ENCODE data around the gene PTPN3.
"Not testable (repeated sequence)": the region's sequence is repeated elsewhere in the genome, so short reads cannot be mapped to it uniquely, and the experiment has no call there.

PTPN3 gene, protein sequence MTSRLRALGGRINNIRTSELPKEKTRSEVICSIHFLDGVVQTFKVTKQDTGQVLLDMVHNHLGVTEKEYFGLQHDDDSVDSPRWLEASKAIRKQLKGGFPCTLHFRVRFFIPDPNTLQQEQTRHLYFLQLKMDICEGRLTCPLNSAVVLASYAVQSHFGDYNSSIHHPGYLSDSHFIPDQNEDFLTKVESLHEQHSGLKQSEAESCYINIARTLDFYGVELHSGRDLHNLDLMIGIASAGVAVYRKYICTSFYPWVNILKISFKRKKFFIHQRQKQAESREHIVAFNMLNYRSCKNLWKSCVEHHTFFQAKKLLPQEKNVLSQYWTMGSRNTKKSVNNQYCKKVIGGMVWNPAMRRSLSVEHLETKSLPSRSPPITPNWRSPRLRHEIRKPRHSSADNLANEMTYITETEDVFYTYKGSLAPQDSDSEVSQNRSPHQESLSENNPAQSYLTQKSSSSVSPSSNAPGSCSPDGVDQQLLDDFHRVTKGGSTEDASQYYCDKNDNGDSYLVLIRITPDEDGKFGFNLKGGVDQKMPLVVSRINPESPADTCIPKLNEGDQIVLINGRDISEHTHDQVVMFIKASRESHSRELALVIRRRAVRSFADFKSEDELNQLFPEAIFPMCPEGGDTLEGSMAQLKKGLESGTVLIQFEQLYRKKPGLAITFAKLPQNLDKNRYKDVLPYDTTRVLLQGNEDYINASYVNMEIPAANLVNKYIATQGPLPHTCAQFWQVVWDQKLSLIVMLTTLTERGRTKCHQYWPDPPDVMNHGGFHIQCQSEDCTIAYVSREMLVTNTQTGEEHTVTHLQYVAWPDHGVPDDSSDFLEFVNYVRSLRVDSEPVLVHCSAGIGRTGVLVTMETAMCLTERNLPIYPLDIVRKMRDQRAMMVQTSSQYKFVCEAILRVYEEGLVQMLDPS

DNA sequence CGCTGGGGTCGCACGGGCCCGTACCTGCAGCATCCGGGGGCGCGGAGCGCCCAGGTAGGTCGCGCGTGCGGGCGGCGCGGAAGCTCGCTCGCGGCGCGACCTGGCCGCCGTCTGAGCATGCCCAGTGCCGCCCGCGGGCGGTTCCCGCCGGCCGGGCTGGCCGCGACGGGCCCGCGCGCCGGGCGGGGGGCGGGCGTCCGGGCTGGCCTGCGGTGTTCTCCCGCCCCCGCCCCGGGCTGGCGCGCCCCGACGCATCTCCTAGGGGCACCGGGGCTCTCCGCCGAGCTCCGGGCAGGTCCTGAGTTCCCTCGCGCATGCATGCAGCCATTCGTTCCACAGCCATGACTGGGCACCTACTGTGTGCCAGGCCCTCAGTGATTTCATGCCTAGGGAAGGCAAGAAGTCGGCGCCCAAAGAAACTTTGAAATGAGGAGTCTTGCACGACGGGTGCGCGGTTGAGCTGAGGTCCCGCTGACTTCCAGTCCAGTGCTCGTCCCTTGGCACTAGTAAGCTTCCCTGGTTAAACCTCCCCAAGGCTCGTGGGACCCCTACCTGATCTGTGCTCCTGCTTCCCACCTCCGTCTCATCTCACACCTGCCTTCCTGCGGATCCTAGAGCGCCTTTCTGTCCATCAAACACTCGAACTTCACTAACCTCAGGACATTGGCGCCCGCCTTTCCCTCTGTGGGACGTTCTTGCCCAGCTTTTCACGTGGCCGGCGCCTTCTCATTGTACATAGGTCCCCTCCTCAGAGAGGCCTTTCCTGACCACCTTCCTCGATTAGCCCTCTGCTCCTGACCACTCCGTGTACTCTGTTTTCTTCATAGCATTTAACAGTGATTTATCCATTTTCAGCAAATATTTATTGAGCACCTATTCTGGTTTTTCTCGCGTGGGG, at the start of gene PTPN3:
PTPN3 (minus strand) TSS at position 113 of the 898 bp plus-strand sequence. CDS start 34,873 bp downstream, outside the sequence.
- no peak for DNase-seq (ENCODE audit: low read depth)

DNA sequence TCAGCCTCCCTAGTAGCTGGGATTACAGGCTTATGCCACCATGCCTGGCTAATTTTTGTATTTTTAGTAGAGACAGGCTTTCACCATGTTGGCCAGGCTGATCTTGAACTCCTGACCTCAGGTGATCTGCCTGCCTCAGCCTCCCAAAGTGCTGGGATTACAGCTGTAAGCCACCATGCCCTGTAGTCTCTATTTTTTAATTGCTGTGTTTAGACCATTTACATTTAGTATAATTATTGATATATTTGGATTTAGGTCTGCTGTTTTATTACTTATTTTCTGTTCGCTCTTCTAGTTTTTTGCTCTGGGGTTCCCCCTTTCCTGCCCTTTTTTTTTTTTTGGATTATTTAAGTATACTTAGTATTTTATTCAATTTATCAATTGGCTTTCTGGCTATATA, 46.8 kb upstream of the PTPN3 start:
- not testable (repeated sequence) for DNase-seq (ENCODE audit: low read depth)

DNA sequence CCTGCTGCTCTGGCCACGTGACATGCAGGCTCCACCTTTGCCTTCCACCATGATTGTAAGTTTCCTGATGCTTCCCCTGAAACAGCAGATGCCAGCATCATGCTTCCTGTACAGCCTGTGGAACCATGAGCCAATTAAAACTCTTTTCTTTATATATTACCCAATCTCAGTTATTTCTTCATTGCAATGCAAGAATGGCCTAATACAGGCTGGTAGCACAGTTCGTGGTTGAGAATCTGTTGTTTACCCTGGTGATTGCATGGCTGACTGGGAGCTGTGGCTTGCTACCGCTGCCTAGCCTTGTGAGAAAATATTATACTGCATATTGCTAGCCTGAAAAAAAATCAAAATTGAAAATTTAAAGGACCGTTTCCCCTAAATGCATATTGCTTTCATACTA, 44.8 kb upstream of the PTPN3 start:
- DNase-seq (ENCODE audit: low read depth): no peak

DNA sequence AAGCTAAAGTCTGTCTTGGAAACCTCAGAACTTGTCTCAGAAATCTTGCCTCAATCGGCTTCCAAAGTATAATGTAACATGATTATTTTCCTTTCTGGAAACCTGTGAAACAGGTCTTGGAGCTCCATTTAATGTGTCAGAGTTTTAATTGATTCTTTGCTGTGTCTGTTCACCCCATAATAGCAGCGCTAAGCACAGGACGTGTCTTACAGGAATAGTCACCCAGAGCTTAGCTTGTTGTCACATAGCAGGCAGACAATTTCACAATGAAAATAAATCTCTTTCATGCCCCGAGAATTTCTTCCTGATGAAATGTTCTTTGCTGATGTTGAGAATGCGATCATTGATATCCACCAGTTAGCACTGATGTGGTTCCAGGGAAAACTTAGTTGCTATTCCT, 40.2 kb upstream of the PTPN3 start:
- DNase-seq (ENCODE audit: low read depth): no peak

DNA sequence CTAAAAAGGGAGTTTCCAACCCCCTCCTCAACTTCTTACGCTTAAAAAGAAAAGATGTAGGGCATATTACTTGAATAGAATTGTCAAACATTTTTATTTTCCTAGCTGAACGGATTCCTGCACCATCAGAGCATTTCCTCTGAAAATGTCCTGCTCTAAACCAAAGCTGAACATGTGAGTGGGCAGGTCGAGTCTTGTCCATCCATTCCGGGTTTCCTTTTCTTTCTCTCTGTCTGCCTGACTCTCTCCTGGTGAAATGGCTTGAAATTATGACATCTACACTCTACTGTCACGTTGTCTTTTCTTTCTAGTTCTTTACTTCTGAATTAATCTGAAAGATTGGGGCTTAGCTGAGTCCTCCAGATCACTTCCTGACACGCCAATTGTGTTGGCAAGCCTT, 39.2 kb upstream of the PTPN3 start:
- no peak for DNase-seq (ENCODE audit: low read depth)

DNA sequence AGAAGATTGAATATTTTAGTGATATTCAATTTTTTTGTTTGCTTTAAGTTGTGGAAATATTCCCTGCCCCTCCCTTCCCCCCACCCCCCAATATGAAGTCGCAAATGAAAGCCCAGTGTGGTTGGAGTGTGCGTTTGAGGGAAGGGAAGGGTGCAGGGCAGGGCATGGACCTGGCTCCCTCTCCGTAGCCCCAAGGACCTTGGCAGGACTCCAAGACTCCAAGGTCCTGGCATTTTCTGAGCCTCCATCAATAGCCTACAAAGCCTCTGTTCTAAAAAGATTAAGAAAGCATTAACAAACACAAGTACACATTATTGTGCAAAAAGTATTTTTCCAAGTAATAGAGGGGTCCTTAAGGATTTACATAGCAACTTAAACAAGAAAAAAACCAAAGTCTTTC, 38.8 kb upstream of the PTPN3 start:
- DNase-seq (ENCODE audit: low read depth): no peak

DNA sequence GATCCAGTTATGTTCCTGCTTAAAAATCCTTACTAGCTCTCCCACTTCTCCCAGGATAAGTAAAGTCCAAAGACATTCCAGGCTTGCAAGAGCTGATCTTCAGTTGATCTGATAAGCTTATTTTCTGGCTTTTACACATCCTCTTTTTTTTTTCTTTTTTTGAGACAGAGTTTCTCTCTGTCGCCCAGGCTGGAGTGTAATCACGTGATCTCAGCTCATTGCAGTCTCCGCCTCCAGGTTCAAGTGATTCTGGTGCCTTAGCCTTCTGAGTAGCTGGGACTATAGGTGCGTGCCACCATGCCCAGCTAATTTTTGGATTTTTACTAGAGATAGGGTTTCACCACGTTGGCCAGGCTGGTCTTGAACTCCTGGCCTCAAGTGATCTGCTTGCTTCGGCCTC, 37.3 kb upstream of the PTPN3 start:
- DNase-seq (ENCODE audit: low read depth): no peak

DNA sequence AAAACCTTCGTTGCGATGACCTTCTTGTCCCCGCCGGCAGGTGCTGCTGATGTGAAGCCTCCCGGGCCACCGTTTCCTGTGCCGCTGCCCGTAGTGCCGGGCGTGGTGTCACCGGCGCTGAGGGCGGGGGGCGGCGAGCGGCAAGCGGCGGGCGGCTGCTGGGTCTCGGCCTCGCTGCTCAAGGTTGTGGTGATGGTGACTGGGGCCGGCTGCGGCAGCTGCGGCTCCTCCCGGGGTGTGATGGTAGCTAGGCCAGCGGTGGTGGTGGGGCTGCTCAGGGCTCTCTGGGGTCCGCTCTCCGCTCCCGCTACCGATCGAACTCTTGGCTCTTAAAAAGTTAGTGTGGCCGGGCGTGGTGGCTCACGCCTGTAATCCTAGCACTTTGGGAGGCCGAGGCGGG, 36.0 kb upstream of the PTPN3 start:
- no peak for DNase-seq (ENCODE audit: low read depth)

DNA sequence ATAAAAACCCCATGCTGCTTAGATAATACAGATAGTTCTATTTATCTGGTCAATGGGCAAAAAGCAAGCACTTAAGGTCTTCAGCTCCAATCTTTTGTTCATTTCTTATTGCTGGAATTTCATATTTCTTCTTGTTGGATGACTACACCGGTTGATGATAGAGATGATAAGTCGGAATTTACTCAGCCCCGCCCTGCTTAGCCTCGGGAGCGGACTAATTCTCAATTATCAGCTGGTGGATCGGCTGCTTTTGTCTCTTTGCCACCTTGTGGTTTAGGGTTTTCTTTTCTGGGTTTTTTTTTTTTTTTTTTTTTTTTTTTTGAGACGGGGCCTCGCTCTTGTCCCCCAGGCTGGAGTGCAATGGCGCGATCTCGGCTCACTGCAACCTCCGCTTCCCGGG, 34.5 kb upstream of the PTPN3 start:
- not testable (repeated sequence) for DNase-seq (ENCODE audit: low read depth)

DNA sequence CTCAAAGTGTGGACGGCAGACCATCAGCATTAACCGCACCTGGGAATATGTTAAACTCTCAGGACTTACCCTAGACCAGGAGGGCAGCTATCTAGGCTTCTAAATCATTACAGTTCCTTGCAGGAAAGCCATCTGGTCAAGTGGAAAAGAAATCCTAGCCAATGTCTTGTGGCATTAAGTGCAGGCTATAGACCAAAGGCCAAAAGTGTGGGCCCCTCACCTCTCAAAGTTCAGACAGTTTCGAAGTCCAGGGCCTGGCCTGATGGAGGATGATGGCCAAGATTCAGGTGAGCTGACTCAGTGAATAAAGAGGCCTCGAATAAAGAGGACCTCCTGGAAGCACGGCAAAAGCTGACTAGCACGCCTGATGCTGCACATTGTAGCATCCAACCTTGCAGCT, 24.0 kb upstream of the PTPN3 start:
- DNase-seq (ENCODE audit: low read depth): no peak

DNA sequence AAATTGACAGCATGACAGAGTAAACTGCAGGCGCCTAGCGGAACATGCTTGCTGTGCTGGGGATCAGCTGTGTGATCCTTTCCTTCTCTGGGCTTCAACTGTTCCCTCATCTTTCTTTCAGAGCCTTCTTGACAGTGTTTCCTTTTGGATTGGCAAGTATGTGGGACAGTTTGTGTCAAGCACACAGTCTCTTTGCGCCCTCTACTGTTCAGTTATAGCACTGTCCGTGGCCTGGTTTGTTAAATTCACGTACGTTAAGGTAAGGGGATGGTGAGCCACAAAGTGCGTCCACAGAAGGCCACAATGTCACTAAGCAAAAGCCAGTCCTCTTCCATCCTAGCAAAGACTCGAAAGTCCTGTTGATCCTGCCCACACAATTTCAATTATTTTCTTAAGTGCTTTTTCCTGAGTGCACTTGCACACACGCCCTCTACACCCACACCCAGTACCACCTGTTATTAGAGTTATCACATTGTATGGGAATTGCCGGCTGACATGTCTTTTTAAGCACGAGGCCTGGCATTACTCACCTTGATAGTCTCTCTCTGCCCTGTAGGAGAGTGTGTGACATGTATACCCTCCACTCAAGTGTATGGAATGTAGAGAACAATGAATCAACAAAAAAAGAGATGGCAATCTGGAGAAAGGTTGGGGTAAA, 22.5 kb upstream of the PTPN3 start:
- peak; percentile 0 for DNase-seq (ENCODE audit: low read depth)

DNA sequence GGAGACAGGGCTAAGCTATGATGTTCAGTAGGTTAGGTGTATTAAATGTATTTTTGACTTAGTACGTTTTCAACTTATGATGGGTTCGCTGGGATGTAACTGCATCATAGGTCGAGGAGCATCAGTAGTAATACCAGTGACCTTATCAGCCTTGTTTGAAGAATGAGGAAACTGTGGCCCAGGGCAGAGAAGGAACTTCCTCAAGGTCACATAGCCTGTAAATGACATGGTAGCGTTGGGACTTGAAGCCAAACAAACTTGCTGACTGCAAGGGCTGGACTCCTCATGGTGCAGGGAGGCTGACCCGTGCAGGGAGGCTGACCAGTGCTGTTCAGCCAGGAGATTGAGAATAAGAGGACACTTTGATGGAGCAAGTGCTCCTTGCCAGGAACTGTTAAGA, 21.3 kb upstream of the PTPN3 start:
- DNase-seq (ENCODE audit: low read depth): no peak

DNA sequence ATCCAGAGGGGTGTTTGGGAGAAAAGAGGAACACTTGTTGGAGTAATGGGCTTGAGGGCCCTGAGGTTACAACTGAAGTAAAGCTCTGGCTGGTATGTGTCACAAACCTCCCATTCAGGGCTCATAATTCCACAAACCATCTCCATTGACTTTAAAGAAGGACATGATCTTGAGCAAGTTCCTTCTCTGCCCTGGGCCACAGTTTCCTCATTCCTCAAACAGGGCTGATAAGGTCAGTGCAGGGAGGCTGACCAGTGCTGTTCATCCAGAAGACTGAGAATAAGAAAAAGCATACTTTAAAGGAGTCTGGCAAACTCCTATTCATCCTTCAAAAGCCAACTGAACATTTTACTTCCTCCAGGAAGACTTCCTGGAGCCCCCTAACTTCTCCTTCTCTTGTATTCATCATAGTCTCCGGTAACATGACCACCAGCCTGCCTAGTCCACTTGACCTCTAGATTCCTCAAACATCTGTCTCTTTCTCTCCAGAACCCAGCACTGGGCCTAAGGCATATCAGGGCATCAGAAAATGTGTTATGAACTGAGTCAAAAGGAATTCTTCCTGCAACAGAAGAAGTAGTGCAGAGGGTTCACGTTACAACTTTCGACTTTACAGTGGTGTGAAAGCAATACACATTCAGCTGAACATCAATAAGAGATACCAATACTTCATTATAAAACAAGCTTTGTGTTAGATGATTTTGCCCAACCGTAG, 20.7 kb upstream of the PTPN3 start:
- no peak for DNase-seq (ENCODE audit: low read depth)

DNA sequence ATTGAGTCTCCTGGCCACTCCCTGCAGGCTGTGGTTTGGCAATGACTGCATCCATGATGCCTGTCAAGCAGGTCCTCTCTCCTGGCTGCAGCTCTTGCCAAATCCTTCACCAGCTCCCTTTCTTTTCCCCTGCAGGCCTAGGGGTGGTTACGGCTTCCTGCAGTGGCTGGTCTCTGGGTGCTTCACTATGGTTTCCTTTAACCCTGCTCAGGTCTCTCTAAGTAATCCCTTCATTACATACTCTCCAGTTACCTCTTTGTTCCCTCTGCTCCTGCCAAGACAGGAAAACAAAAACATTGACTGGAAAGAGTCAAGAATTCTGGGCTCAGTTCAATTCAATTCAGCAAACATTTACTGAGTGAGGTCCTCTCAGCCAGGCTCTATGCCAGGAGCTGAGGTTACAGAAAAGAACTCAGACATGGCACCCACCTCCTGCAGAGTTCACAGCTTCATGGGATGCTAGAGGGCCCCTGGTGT, 19.8 kb upstream of the PTPN3 start:
- DNase-seq (ENCODE audit: low read depth): no peak

DNA sequence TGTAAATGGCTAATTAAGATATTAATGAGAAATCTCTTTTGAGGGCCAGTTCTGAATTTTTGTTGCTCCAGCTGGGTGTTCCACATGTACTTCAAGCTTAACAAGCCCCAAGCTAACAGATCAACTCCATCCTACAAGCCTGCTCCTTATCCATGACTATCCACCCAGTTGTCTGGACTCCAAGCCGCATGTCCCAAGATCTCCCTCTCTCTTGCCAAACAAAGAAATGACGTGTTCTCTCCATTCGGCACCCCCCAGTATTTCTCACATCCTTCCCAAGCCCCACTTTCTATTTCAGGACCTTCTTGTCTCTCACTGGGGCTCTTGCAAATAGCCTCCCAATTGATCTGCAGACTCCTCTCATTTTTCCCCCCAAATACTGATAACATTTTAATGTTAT, 15.8 kb upstream of the PTPN3 start:
- DNase-seq (ENCODE audit: low read depth): no peak

DNA sequence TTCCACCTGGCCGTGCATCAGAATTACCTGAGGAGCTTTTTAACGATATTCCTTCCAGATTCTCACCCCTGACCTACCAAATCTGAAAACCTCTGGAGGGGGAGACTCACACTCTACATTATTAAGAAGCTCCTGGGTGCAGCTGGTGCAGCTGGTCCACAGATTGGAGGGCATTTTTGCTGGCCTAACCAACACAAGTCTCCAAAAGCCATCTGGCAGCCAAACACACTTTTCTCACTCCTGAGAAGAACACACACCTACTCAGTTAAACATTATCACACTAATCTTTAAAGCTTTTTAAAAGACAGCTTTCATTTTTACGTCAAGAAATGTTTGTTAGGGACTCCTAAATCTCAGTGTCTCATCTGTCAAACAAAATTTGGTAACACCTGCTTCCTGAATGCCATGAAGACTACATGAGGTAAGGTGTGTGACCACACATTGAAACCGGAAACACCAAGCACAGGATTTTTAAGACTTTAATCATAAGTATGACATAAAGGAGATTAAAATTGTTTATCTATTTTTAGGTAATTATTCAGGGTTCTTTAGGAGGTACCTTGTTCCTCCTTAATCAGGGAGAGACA, 14.2 kb upstream of the PTPN3 start:
- no peak for DNase-seq (ENCODE audit: low read depth)

DNA sequence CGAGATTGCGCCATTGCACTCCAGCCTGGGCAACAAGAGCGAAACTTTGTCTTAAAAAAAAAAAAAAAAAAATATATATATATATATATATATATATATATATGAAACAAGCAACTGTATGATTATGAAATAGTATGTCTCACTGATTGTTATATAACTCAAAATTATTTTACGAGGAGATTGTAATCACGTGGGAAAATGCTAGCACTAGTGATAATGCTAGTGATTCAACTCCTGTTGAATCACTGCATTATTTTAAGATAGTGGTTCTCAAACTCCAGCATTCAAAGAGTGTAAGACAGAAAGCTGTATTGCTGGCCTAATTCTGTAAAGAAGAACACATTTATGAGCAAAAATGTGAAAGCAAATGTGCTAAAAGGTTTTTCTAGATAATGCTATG, 12.4 kb upstream of the PTPN3 start:
- no peak for DNase-seq (ENCODE audit: low read depth)

DNA sequence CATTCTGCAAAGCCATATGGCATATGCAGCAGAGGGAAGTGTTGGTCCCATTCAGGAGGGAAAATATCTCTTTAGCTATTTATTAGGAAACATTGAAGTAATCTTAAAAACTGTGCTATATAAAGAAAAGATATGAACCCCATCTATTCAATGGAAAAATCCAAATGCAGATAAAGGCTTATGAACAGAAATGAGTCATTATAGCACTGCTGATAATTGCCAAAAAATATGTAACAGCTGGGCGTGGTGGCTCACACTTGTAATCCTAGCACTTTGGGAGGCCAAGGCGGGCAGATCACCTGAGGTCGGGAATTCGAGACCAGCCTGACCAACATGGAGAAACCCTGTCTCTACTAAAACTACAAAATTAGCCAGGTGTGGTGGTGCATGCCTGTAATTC, 11.9 kb upstream of the PTPN3 start:
- DNase-seq (ENCODE audit: low read depth): not testable (repeated sequence)

DNA sequence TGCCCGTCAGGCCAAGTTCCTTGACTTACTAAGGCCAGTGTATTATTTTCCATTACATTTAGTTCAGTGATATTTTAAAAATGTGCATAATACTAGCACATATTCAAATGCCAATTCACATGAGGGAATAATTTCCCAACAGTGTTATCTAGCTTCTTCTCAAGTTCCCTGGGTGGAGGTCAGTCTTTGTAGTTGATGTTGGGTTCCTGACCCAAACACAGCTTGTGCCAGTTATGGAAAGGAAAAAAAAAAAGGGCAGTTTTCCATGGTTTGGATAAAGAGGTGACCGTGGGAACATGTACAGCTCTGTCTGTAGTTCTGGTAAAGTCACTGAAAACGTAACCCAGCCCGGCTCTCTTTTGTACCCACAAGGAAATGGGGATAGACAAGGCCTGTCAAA, 11.5 kb upstream of the PTPN3 start:
- DNase-seq (ENCODE audit: low read depth): no peak

DNA sequence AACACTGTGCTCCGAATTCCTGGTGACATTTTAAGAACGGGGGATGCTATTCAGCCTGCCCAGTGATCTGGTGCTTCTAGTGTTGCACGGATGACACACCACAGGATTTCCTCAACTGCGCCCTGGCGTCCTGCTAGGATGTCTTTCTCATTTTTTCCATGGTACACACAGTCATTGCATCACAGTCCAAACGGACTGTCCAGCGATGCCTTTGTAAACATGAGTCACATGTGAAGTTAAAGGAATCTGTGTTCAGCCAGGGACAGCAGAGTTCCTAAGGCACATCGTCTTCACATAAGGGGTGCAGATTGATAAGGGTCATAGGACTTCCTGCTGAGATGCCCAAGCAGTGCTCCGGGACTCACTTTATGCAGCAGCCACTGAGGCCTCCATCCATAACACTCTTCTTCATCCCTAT, 9.3 kb upstream of the PTPN3 start:
- no peak for DNase-seq (ENCODE audit: low read depth)
